ENCODE data around the gene MUC3A. TPM values are rescaled to one million over a fixed set of nuclear protein-coding genes. Genes with fewer than 3 reads are reported as not detected.
A peak's percentile ranks its signal among the peaks of the same experiment; 100 is the strongest.

MUC3A gene, protein sequence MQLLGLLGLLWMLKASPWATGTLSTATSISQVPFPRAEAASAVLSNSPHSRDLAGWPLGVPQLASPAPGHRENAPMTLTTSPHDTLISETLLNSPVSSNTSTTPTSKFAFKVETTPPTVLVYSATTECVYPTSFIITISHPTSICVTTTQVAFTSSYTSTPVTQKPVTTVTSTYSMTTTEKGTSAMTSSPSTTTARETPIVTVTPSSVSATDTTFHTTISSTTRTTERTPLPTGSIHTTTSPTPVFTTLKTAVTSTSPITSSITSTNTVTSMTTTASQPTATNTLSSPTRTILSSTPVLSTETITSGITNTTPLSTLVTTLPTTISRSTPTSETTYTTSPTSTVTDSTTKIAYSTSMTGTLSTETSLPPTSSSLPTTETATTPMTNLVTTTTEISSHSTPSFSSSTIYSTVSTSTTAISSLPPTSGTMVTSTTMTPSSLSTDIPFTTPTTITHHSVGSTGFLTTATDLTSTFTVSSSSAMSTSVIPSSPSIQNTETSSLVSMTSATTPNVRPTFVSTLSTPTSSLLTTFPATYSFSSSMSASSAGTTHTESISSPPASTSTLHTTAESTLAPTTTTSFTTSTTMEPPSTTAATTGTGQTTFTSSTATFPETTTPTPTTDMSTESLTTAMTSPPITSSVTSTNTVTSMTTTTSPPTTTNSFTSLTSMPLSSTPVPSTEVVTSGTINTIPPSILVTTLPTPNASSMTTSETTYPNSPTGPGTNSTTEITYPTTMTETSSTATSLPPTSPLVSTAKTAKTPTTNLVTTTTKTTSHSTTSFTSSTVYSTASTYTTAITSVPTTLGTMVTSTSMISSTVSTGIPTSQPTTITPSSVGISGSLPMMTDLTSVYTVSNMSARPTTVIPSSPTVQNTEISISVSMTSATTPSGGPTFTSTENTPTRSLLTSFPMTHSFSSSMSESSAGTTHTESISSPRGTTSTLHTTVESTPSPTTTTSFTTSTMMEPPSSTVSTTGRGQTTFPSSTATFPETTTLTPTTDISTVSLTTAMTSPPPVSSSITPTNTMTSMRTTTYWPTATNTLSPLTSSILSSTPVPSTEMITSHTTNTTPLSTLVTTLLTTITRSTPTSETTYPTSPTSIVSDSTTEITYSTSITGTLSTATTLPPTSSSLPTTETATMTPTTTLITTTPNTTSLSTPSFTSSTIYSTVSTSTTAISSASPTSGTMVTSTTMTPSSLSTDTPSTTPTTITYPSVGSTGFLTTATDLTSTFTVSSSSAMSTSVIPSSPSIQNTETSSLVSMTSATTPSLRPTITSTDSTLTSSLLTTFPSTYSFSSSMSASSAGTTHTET (N-terminal part only)
- under 1 TPM; 0.25 to 0.79 TPM for total RNA-seq
- polyA plus RNA-seq = 1 to 10 TPM in 1 of 2 donors, under 1 TPM in 1; 0.95 to 2.9 TPM

DNA sequence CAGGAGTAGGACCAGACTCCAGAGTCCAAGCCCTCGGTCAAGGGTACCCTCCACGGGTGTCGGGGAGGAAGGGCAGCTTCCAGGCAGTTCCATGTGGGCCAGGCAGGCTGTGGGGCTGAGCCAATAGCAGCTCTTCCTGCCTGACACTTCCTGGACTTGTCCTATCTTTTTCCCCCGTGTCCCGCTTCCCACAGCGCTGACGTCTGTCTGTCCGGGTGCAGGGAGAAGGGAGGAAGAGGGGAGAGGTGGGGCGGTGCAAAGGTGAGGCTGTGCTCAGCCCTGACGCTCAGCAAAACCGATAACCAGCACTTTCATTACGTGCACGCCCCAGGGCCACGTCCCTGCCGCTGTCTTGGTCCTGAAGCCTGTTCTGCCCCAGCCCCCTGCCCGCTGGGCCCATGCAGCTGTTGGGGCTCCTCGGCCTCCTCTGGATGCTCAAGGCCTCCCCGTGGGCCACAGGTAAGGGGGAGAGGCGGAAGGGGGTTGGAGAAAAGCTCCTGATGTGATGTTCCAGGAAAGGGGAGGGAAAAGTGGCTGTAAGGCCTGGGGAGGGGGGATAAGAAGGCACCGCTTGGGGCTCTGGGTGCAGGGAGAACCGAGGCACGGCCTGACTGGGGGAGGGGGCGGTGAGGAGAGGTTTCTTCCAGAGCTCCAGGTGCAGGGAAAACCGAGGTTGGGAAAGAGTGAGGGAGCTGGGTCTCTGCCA lies at the start of gene MUC3A:
Gene MUC3A, plus strand, starts transcription at position 308 of the 706 bp plus-strand sequence. Its CDS starts 91 bp downstream, at position 399.
- peak; percentile 62 to 88 for TF ChIP-seq HNF4A (conservative IDR thresholded peaks at IDR 0.05)
- TF ChIP-seq HNF4G (IDR thresholded peaks at IDR 0.05) = peak; percentile 55
- TF ChIP-seq GABPA (IDR thresholded peaks at IDR 0.05 in 1 of 2, conservative IDR thresholded peaks at IDR 0.05 in 1 of 2) = no peak
- no peak for TF ChIP-seq JUND (IDR thresholded peaks at IDR 0.05)
- TF ChIP-seq RXRA (IDR thresholded peaks at IDR 0.05) = peak in 1 of 2 donors; percentile 36
- peak in 1 of 2 donors; percentile 51 for TF ChIP-seq RAD21 (IDR thresholded peaks at IDR 0.05)
- peak; percentile 41 for TF ChIP-seq SP1 (IDR thresholded peaks at IDR 0.05)
- TF ChIP-seq NR2F2 (IDR thresholded peaks at IDR 0.05) = no peak
- WGBS = 19% methylated on average over 24 of the region's 24 CpGs
- H3K4me1 ChIP-seq (ENCODE audit: control insufficient read depth in 4 of 4, insufficient read depth in 4 of 4, low read length in 3 of 4) = peaks cover 0 to 10% (median 2%) of the 10 kb centered on the region in 4 donors
- no peaks in the 10 kb centered on the region for H3K36me3 ChIP-seq (ENCODE audit: control insufficient read depth in 4 of 4, insufficient read depth in 3 of 4, low read depth in 1 of 4, low read length in 3 of 4)
- no peaks in the 10 kb centered on the region for H3K27me3 ChIP-seq (ENCODE audit: control insufficient read depth in 4 of 4, insufficient read depth in 4 of 4, low read length in 3 of 4)
- no peaks in the 10 kb centered on the region for H3K9me3 ChIP-seq (ENCODE audit: control insufficient read depth in 4 of 4, low read length in 3 of 4)
- peak within 1 kb of the TSS; percentile 68 to 81 for H3K27ac ChIP-seq (ENCODE audit: low read depth in 1 of 2, low read length in 2 of 2)
- H3K4me3 ChIP-seq (ENCODE audit: low read depth in 1 of 3, low read length in 3 of 3) = peak within 1 kb of the TSS; percentile 9 to 60 (median 50)
- DNase-seq (ENCODE audit: low spot score) = no peak
- H3K9ac ChIP-seq (ENCODE audit: low read depth in 1 of 2, low read length in 2 of 2) = peak within 1 kb of the TSS in 1 of 2 donors; percentile 50

DNA sequence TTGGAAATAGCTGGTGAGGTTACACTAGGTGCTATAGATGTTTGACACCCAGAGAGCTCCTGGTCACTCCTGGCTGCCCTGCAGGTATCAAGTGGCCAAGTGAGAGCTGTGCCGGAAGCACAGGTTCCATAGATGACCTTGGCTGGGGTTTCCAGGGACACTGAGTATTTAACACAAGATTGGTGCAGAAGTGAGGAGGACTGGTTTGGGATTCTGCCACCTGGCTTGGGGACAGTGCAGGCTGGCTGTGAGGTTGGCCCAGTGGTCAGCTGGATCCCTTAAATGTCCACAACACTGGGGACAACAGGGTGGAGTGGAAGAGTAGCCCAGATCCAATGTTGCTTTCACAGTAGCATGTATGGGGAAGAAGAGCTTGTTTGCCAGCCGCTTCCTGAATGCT lies 48.4 kb upstream of the MUC3A start:
- no peaks in the 10 kb centered on the region for H3K9me3 ChIP-seq (ENCODE audit: control insufficient read depth in 4 of 4, low read length in 3 of 4)
- peak; percentile 14 for TF ChIP-seq HNF4G (IDR thresholded peaks at IDR 0.05)
- peak; percentile 27 for TF ChIP-seq YY1 (IDR thresholded peaks at IDR 0.05)
- TF ChIP-seq SP1 (IDR thresholded peaks at IDR 0.05) = peak; percentile 71
- TF ChIP-seq GABPA (IDR thresholded peaks at IDR 0.05 in 1 of 2, conservative IDR thresholded peaks at IDR 0.05 in 1 of 2) = peak in 1 of 2 donors; percentile 10
- peak in 1 of 2 donors; percentile 56 for TF ChIP-seq RAD21 (IDR thresholded peaks at IDR 0.05)
- TF ChIP-seq RXRA (IDR thresholded peaks at IDR 0.05) = peak; percentile 76 to 79
- TF ChIP-seq, protein P1, sequence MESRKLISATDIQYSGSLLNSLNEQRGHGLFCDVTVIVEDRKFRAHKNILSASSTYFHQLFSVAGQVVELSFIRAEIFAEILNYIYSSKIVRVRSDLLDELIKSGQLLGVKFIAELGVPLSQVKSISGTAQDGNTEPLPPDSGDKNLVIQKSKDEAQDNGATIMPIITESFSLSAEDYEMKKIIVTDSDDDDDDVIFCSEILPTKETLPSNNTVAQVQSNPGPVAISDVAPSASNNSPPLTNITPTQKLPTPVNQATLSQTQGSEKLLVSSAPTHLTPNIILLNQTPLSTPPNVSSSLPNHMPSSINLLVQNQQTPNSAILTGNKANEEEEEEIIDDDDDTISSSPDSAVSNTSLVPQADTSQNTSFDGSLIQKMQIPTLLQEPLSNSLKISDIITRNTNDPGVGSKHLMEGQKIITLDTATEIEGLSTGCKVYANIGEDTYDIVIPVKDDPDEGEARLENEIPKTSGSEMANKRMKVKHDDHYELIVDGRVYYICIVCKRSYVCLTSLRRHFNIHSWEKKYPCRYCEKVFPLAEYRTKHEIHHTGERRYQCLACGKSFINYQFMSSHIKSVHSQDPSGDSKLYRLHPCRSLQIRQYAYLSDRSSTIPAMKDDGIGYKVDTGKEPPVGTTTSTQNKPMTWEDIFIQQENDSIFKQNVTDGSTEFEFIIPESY (IDR thresholded peaks at IDR 0.05) = no peak
- TF ChIP-seq HNF4A (conservative IDR thresholded peaks at IDR 0.05) = peak; percentile 69 to 72
- TF ChIP-seq, protein P2, sequence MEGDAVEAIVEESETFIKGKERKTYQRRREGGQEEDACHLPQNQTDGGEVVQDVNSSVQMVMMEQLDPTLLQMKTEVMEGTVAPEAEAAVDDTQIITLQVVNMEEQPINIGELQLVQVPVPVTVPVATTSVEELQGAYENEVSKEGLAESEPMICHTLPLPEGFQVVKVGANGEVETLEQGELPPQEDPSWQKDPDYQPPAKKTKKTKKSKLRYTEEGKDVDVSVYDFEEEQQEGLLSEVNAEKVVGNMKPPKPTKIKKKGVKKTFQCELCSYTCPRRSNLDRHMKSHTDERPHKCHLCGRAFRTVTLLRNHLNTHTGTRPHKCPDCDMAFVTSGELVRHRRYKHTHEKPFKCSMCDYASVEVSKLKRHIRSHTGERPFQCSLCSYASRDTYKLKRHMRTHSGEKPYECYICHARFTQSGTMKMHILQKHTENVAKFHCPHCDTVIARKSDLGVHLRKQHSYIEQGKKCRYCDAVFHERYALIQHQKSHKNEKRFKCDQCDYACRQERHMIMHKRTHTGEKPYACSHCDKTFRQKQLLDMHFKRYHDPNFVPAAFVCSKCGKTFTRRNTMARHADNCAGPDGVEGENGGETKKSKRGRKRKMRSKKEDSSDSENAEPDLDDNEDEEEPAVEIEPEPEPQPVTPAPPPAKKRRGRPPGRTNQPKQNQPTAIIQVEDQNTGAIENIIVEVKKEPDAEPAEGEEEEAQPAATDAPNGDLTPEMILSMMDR (IDR thresholded peaks at IDR 0.05; ENCODE audit: low read depth, low read length, missing input control) = no peak
- H3K27me3 ChIP-seq (ENCODE audit: control insufficient read depth in 4 of 4, insufficient read depth in 4 of 4, low read length in 3 of 4) = peaks cover 0 to 5% (median 0%) of the 10 kb centered on the region in 4 donors
- peak overlapping the region; percentile 56 to 85 for H3K27ac ChIP-seq (ENCODE audit: low read depth in 1 of 2, low read length in 2 of 2)
- no peak for DNase-seq (ENCODE audit: low spot score)
- H3K4me3 ChIP-seq (ENCODE audit: low read depth in 1 of 3, low read length in 3 of 3) = no peak overlapping the region
- 61% methylated on average over 2 of the region's 2 CpGs for WGBS
- no peaks in the 10 kb centered on the region for H3K36me3 ChIP-seq (ENCODE audit: control insufficient read depth in 4 of 4, insufficient read depth in 3 of 4, low read depth in 1 of 4, low read length in 3 of 4)
- H3K9ac ChIP-seq (ENCODE audit: low read depth in 1 of 2, low read length in 2 of 2) = no peak overlapping the region
- H3K4me1 ChIP-seq (ENCODE audit: control insufficient read depth in 4 of 4, insufficient read depth in 4 of 4, low read length in 3 of 4) = peaks cover 9 to 27% (median 19%) of the 10 kb centered on the region in 4 donors
